ENCODE measurements around the gene FAM111A. TPM values are rescaled to one million over a fixed set of nuclear protein-coding genes. Genes with fewer than 3 reads are reported as not detected.

Gene FAM111A
- total and polyA plus RNA-seq, 9 donors: 10.6 to 26.5 (median 20.4) TPM

GRCh38 chr11:59137190-59137589 is 5.5 kb upstream of the FAM111A start:
- no peak overlapping the region for H3K4me3 ChIP-seq
- intact Hi-C loops (cut with DNase I): loop anchor here in 1 of 4 donors (10.0 kb wide), 1 partner anchor 482 kb away; no protein-coding TSS in a partner anchor
- H3K27me3 ChIP-seq: no peaks in the 10 kb centered on the region
- TF ChIP-seq POLR2A (IDR thresholded peaks at IDR 0.05) (no peak), EP300 (IDR thresholded peaks at IDR 0.05) (no peak), CTCF (IDR thresholded peaks at IDR 0.05) (no peak)
- no peaks in the 10 kb centered on the region for H3K36me3 ChIP-seq
- no peak for DNase-seq
- H3K27ac ChIP-seq: no peak overlapping the region
- no peaks in the 10 kb centered on the region for H3K4me1 ChIP-seq (ENCODE audit: insufficient read depth)
- WGBS, 3 donors: 94 to 95% (median 95%) methylated on average over 17 of the region's 17 CpGs
- no peaks in the 10 kb centered on the region for H3K9me3 ChIP-seq

- intact Hi-C loops (cut with DNase I): loop anchor here in 1 of 4 donors (10.0 kb wide), 1 partner anchor 484 kb away; no protein-coding TSS in a partner anchor
- 51 to 70% (median 66%) methylated on average over 2 of the region's 2 CpGs for WGBS, 3 donors
- Histone ChIP-seq H3K4me1 (ENCODE audit: insufficient read depth) (no peaks in the 10 kb centered on the region), H3K4me3 (no peak overlapping the region), H3K27me3 (no peaks in the 10 kb centered on the region), H3K9me3 (no peaks in the 10 kb centered on the region), H3K36me3 (no peaks in the 10 kb centered on the region), H3K27ac (no peak overlapping the region)
- TF ChIP-seq CTCF (IDR thresholded peaks at IDR 0.05): no peak
- TF ChIP-seq EP300 (IDR thresholded peaks at IDR 0.05): no peak
- TF ChIP-seq POLR2A (IDR thresholded peaks at IDR 0.05): no peak
- no peak for DNase-seq
These were observed 4.0 kb upstream of the FAM111A start for GRCh38 chr11:59138643-59139042.

GRCh38 chr11:59141191-59141590 is 1.5 kb upstream of the FAM111A start:
- no peak for DNase-seq
- no peaks in the 10 kb centered on the region for H3K9me3 ChIP-seq
- no peak overlapping the region for H3K27ac ChIP-seq
- no peaks in the 10 kb centered on the region for H3K36me3 ChIP-seq
- intact Hi-C loops (cut with DNase I): no loop called here
- H3K4me3 ChIP-seq: no peak overlapping the region
- 85 to 94% (median 92%) methylated on average over 4 of the region's 4 CpGs for WGBS, 3 donors
- no peak for TF ChIP-seq CTCF (IDR thresholded peaks at IDR 0.05)
- TF ChIP-seq POLR2A (IDR thresholded peaks at IDR 0.05): no peak
- TF ChIP-seq EP300 (IDR thresholded peaks at IDR 0.05): no peak
- no peaks in the 10 kb centered on the region for H3K27me3 ChIP-seq
- H3K4me1 ChIP-seq (ENCODE audit: insufficient read depth): peaks cover 6% of the 10 kb centered on the region

- DNase-seq: no peak
- TF ChIP-seq EP300 (IDR thresholded peaks at IDR 0.05): no peak
- Histone ChIP-seq H3K4me3 (peak overlapping the region; percentile 70), H3K9me3 (no peaks in the 10 kb centered on the region), H3K4me1 (ENCODE audit: insufficient read depth) (peaks cover 6% of the 10 kb centered on the region), H3K27me3 (no peaks in the 10 kb centered on the region), H3K27ac (peak overlapping the region; percentile 67 to 87), H3K36me3 (no peaks in the 10 kb centered on the region)
- intact Hi-C loops (cut with DNase I): no loop called here
- WGBS, 3 donors: 2 to 4% (median 2%) methylated on average over 3 of the region's 3 CpGs
These were observed 789 bp upstream of the FAM111A start for GRCh38 chr11:59141673-59142460.

GRCh38 chr11:59144096-59144495 is 1.4 kb downstream of the FAM111A start:
- Histone ChIP-seq H3K4me1 (ENCODE audit: insufficient read depth) (peaks cover 6% of the 10 kb centered on the region), H3K9me3 (no peaks in the 10 kb centered on the region), H3K27me3 (no peaks in the 10 kb centered on the region), H3K27ac (peak overlapping the region; percentile 38 to 87), H3K36me3 (no peaks in the 10 kb centered on the region), H3K4me3 (peak overlapping the region; percentile 43)
- no peak for TF ChIP-seq EP300 (IDR thresholded peaks at IDR 0.05)
- no peak for TF ChIP-seq POLR2A (IDR thresholded peaks at IDR 0.05)
- TF ChIP-seq CTCF (IDR thresholded peaks at IDR 0.05): no peak
- intact Hi-C loops (cut with DNase I): no loop called here
- DNase-seq: no peak
- 83 to 86% (median 85%) methylated on average over 1 of the region's 1 CpG for WGBS, 3 donors

Data from ovary (tissue), 9 donors.